Testis (tissue), 3 donors: ENCODE data around the gene SPACA7. TPM values are rescaled to one million over a fixed set of nuclear protein-coding genes. Genes with fewer than 3 reads are reported as not detected.

Experiments used
- DNase-seq: peaks from one replicate; pipeline ENCODE4 v3.0.0-alpha.2; 2019
- H3K27ac ChIP-seq, 2 donors: fragments of 200-600 bp; sonication (generic); one replicate each; pipeline ENCODE4 v1.5.1; 2019
- H3K27me3 ChIP-seq: fragments of 200-600 bp; sonication (generic); one replicate; pipeline ENCODE4 v1.5.1; 2019
- H3K36me3 ChIP-seq: fragments of 200-600 bp; sonication (generic); one replicate; pipeline ENCODE4 v1.5.1; 2017; ENCODE audit warnings: low read depth; ENCODE audit errors: missing control alignments
- H3K4me1 ChIP-seq: fragments of 200-600 bp; sonication (generic); one replicate; pipeline ENCODE4 v1.5.1; 2019
- H3K4me3 ChIP-seq, 2 donors: fragments of 200-600 bp; sonication (generic); one replicate each; pipeline ENCODE4 v1.5.1; 2017 to 2019
- H3K9me3 ChIP-seq: fragments of 200-600 bp; sonication (generic); one replicate; pipeline ENCODE4 v1.5.1; 2017
- CTCF ChIP-seq, 3 experiments: fragments of 450-650 bp in 2 of 3; fragments of 200-600 bp in 1 of 3; sonication (generic) in 1 of 3; IDR thresholded peaks; one replicate each; pipeline ENCODE4 v1.5.1; 2016 to 2019; ENCODE audit warnings: antibody characterized with exemption in 3 of 3, mild to moderate bottlenecking in 2 of 3, moderate library complexity in 1 of 3
- POLR2A ChIP-seq: fragments of 450-650 bp; IDR thresholded peaks from one replicate; pipeline ENCODE4 v1.6.1; 2017; ENCODE audit warnings: antibody characterized with exemption, mild to moderate bottlenecking, moderate library complexity
- WGBS, 2 donors: methylation state at CpG; one replicate each; pipeline ENCODE4 v1.1.5; 2018; 5-methylcytosine and 5-hydroxymethylcytosine counted together
- intact Hi-C: fragments of 100-400 bp; cut with DNase I; formaldehyde crosslinking; loops from one replicate; pipeline ENCODE4 v1.15.1; 2023; ENCODE audit warnings: low total_unique reads
- polyA plus RNA-seq: library from polyadenylated mRNA; stranded (reverse); fragments of 350-450 nt; fragmentation: Illumina TruSeq; extraction: RNeasy Lipid Tissue Mini Kit (QIAGEN cat#74804); gene quantifications from one replicate; pipeline ENCODE4 v1.2.3, GENCODE V29; 2014; ENCODE audit warnings: low read depth, low replicate concordance; ENCODE audit not compliant: insufficient read depth
- total RNA-seq, 2 donors: library from RNA; depleted of rRNA; stranded (reverse); fragments of >200 nt; gene quantifications; one replicate each; pipeline ENCODE4 v1.2.3, GENCODE V29; 2016

The SPACA7 gene
- total and polyA plus RNA-seq, 3 donors from 2014 or later = 27.7 to 97.6 (median 63.0) TPM

- no peaks in the 10 kb centered on the region for H3K27me3 ChIP-seq
- intact Hi-C loops = no loop called here
- TF ChIP-seq CTCF (IDR thresholded peaks at IDR 0.05) (no peak), POLR2A (no peak)
- H3K36me3 ChIP-seq = no peaks in the 10 kb centered on the region
- no peak for DNase-seq
- no peak overlapping the region for H3K4me3 ChIP-seq
- H3K4me1 ChIP-seq = no peaks in the 10 kb centered on the region
- 91 to 92% methylated on average over 2 to 9 of the region's 9 CpGs for WGBS, 2 donors
- H3K9me3 ChIP-seq = no peaks in the 10 kb centered on the region
- H3K27ac ChIP-seq = no peak overlapping the region
Measured at GRCh38 chr13:112435973-112436372, 59.8 kb downstream of the SPACA7 start.

GRCh38 chr13:112438094-112438493 is 61.9 kb downstream of the SPACA7 start:
- intact Hi-C loops = no loop called here
- Histone ChIP-seq H3K27me3 (no peaks in the 10 kb centered on the region), H3K36me3 (no peaks in the 10 kb centered on the region), H3K4me1 (no peaks in the 10 kb centered on the region), H3K9me3 (no peaks in the 10 kb centered on the region), H3K27ac (no peak overlapping the region), H3K4me3 (no peak overlapping the region)
- DNase-seq = no peak
- TF ChIP-seq POLR2A = no peak
- TF ChIP-seq CTCF (IDR thresholded peaks at IDR 0.05) = no peak
- 76 to 87% methylated on average over 1 of the region's 1 CpG for WGBS, 2 donors

- H3K27ac ChIP-seq = no peak overlapping the region
- H3K27me3 ChIP-seq = no peaks in the 10 kb centered on the region
- TF ChIP-seq CTCF (IDR thresholded peaks at IDR 0.05) = no peak
- TF ChIP-seq POLR2A = no peak
- no peaks in the 10 kb centered on the region for H3K9me3 ChIP-seq
- no peaks in the 10 kb centered on the region for H3K4me1 ChIP-seq
- intact Hi-C loops = no loop called here
- DNase-seq = no peak
- H3K4me3 ChIP-seq = no peak overlapping the region
- no peaks in the 10 kb centered on the region for H3K36me3 ChIP-seq
- WGBS, 2 donors = 83 to 88% methylated on average over 2 of the region's 2 CpGs
Measured at GRCh38 chr13:112438515-112438914, 62.4 kb downstream of the SPACA7 start.

GRCh38 chr13:112441226-112441625 is 65.1 kb downstream of the SPACA7 start:
- intact Hi-C loops = no loop called here
- no peaks in the 10 kb centered on the region for H3K4me1 ChIP-seq
- DNase-seq = no peak
- no peaks in the 10 kb centered on the region for H3K9me3 ChIP-seq
- TF ChIP-seq CTCF (IDR thresholded peaks at IDR 0.05) (no peak), POLR2A (no peak)
- H3K27ac ChIP-seq = no peak overlapping the region
- no peaks in the 10 kb centered on the region for H3K36me3 ChIP-seq
- no peaks in the 10 kb centered on the region for H3K27me3 ChIP-seq
- 87 to 92% methylated on average over 14 to 17 of the region's 17 CpGs for WGBS, 2 donors
- H3K4me3 ChIP-seq = no peak overlapping the region

GRCh38 chr13:112441779-112442310 is 65.7 kb downstream of the SPACA7 start:
- Histone ChIP-seq H3K4me3 (no peak overlapping the region), H3K27ac (no peak overlapping the region), H3K4me1 (no peaks in the 10 kb centered on the region), H3K27me3 (no peaks in the 10 kb centered on the region), H3K36me3 (no peaks in the 10 kb centered on the region), H3K9me3 (no peaks in the 10 kb centered on the region)
- 75 to 87% methylated on average over 12 to 19 of the region's 19 CpGs for WGBS, 2 donors
- no peak for DNase-seq
- TF ChIP-seq CTCF (IDR thresholded peaks at IDR 0.05) (no peak), POLR2A (no peak)
- intact Hi-C loops = no loop called here
